GM10266 (cell line): Measurements from ENCODE around the gene PEX11A.

Experiments
- DNase-seq: peaks from one replicate; pipeline ENCODE4 v3.0.0; 2012; ENCODE audit errors: extremely low spot score
- CTCF ChIP-seq: IDR thresholded peaks from 2 replicates; pipeline ENCODE4 v1.5.1; 2012; ENCODE audit warnings: mild to moderate bottlenecking, low read depth; ENCODE audit not compliant: control insufficient read depth, insufficient read depth; ENCODE audit errors: missing control alignments

Gene PEX11A

DNA sequence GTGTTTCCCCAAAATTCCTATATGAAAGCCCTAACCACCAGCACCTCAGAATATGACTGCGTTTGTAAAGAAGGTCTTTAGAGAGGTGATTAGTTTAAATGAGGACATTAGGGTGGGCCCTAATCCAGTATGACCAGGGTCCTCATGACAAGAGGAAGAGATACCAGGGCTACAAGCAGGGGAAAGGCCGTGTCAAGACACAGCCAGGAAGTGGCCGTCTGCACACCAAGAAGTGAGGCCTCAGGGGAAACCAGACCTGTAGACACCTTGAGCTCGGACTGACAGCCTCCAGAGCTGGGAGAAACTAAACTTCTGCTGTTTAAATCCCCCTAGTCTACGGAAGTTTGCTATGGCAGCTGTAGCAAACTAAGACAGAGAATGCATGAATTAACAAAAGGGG, 49.5 kb downstream of the PEX11A start:
- TF ChIP-seq CTCF: no peak
- no peak for DNase-seq

DNA sequence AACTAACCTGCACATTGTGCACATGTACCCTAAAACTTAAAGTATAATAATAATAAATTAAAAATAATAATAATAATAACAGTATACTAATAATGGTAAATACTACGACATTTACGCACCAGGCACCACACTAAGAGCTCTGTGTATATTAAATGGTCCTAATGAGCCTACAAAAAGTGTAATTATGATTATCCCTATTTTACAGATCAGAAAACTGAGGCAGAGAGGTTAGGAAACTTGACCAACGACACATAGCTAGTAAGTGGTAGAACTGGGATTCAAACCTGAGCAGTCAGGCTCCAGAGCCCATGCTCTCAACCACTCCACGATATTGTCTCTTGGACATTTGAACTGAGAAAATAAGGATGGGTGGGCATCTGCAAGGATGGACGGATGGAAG, 50.3 kb downstream of the PEX11A start:
- TF ChIP-seq CTCF: no peak
- no peak for DNase-seq

DNA sequence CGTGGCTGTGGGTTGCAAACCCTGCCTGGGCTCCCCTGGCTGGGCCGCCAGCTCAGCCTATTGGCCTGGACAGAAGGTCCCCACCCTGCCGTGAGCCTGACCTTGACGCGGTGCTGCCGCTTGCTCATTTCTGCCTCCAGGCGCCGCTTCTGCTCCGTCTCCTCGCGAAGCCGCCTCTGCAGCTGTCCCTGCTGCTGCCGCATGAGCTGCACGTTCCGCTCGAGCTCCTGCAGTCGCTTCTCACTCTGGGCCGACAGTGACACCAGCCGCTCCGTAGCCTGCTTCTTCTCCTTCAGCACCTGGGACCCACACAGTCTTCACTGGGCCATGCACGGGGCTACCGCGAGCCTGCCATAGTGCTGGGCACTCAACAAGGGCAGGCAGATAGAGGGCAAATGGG, 57.0 kb downstream of the PEX11A start:
- no peak for DNase-seq
- TF ChIP-seq CTCF: no peak

- no peak for TF ChIP-seq CTCF
- peak; percentile 14 for DNase-seq
Measured at GRCh38 chr15:89632563-89633430, 57.8 kb downstream of the PEX11A start.

DNA sequence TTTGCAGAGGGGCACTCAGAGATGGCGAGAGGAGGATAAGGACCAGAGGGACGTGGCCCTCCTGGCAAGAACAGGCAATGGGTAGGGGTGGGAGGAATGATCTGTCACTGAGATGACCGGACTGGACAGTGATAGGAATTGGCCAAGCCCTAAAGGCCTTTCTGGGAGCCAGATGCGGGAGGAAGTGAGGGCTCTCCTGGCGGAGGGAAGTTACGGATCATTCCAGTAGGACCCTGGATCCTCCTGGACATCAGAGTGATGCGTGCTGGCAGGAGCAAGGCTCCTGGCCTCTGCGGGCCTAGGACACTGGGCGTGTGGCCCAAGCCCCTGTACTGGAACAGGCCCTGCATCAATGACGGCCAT, 58.7 kb downstream of the PEX11A start:
- TF ChIP-seq CTCF: no peak
- DNase-seq: peak; percentile 9
